K562 (cell line): ENCODE results near the gene NEU1. TPM values are rescaled to one million over a fixed set of nuclear protein-coding genes. Genes with fewer than 3 reads are reported as not detected.
A peak's percentile ranks its signal among the peaks of the same experiment; 100 is the strongest.

Experiments used
- ARHGAP35 ChIP-seq: fragments of 450-650 bp; IDR thresholded peaks from 2 replicates; pipeline ENCODE4 v1.6.1; 2018; ENCODE audit not compliant: partially characterized antibody
- CGGBP1 ChIP-seq: fragments of 250-450 bp; sonication (Bioruptor Pico); IDR thresholded peaks from 2 replicates; pipeline ENCODE4 v1.9.0; 2021; ENCODE audit warnings: mild to moderate bottlenecking
- DMBX1 ChIP-seq: fragments of 250-450 bp; sonication (Bioruptor Pico); IDR thresholded peaks from 2 replicates; pipeline ENCODE4 v1.8.0; 2022; ENCODE audit warnings: inconsistent platforms, mild to moderate bottlenecking, moderate library complexity, borderline replicate concordance
- FOS ChIP-seq: IDR thresholded peaks from 3 replicates; pipeline ENCODE4 v1.6.1; 2011; ENCODE audit not compliant: insufficient read length; ENCODE audit errors: extremely low read depth
- GATAD2A ChIP-seq: fragments of 450-650 bp; IDR thresholded peaks from 2 replicates; pipeline ENCODE4 v1.6.1; 2017
- GMEB1 ChIP-seq: fragments of 250-450 bp; sonication (Bioruptor Pico); IDR thresholded peaks from 2 replicates; pipeline ENCODE4 v1.4.0; 2020; ENCODE audit warnings: mild to moderate bottlenecking
- JUND ChIP-seq, 2 experiments: IDR thresholded peaks; 2 replicates in 1 of 2; 3 replicates in 1 of 2; pipeline ENCODE4 v1.6.1; 2011; ENCODE audit warnings: borderline replicate concordance in 2 of 2, low read depth in 2 of 2, low read length in 2 of 2, improper control_type of control experiment in 1 of 2, missing biosample characterization in 1 of 2, missing genetic modification characterization in 1 of 2, missing genetic modification reagents in 1 of 2
- KAT7 ChIP-seq: sonication (generic); formaldehyde crosslinking; IDR thresholded peaks from 2 replicates; pipeline ENCODE4 v1.8.0; 2022; ENCODE audit warnings: missing genetic modification reagents, mild to moderate bottlenecking, borderline replicate concordance
- MAFG ChIP-seq: fragments of 450-650 bp; conservative IDR thresholded peaks from 2 replicates; pipeline ENCODE4 v1.6.1; 2016; ENCODE audit warnings: missing genetic modification characterization, missing compliant biosample characterization
- MEF2D ChIP-seq: conservative IDR thresholded peaks from 2 replicates; pipeline ENCODE4 v1.6.1; 2016; ENCODE audit warnings: low read depth, missing genetic modification characterization, missing compliant biosample characterization
- MTA3 ChIP-seq: fragments of 450-650 bp; formaldehyde crosslinking; IDR thresholded peaks from 2 replicates; pipeline ENCODE4 v1.6.1; 2017; ENCODE audit warnings: mild to moderate bottlenecking, borderline replicate concordance
- NCOA2 ChIP-seq, 2 experiments: fragments of 450-650 bp; IDR thresholded peaks; 2 replicates each; pipeline ENCODE4 v1.6.1; 2018; ENCODE audit warnings: mild to moderate bottlenecking in 2 of 2, moderate library complexity in 1 of 2; ENCODE audit not compliant: partially characterized antibody in 2 of 2
- NFIX ChIP-seq: fragments of 250-450 bp; sonication (Bioruptor Pico); IDR thresholded peaks from 2 replicates; pipeline ENCODE4 v1.4.0; 2020; ENCODE audit warnings: low read depth, mild to moderate bottlenecking, moderate library complexity
- NR4A1 ChIP-seq, 2 experiments: fragments of 250-450 bp in 1 of 2; fragments of 450-650 bp in 1 of 2; sonication (Bioruptor Pico) in 1 of 2; IDR thresholded peaks; 2 replicates each; pipeline versions ENCODE4 v1.4.0 to v1.6.1; 2016 to 2020; ENCODE audit warnings: mild to moderate bottlenecking in 2 of 2, missing compliant biosample characterization in 1 of 2, missing genetic modification characterization in 1 of 2, moderate library complexity in 1 of 2
- PATZ1 ChIP-seq: fragments of 250-450 bp; sonication (Bioruptor Pico); IDR thresholded peaks from 2 replicates; pipeline ENCODE4 v1.5.0; 2020; ENCODE audit warnings: mild to moderate bottlenecking, borderline replicate concordance
- POLR2A ChIP-seq: fragments of 450-650 bp; conservative IDR thresholded peaks from 2 replicates; pipeline ENCODE4 v1.6.1; 2016
- POLR2G ChIP-seq: fragments of 200-400 bp; formaldehyde crosslinking; IDR thresholded peaks from 2 replicates; pipeline ENCODE4 v1.6.1; 2017; ENCODE audit warnings: low read depth, mild to moderate bottlenecking, antibody characterized with exemption, low read length, moderate library complexity
- PPARD ChIP-seq: fragments of 250-450 bp; sonication (Bioruptor Pico); IDR thresholded peaks from 2 replicates; pipeline ENCODE4 v1.8.0; 2022; ENCODE audit warnings: inconsistent platforms, mild to moderate bottlenecking, moderate library complexity
- RBM14 ChIP-seq: fragments of 200-400 bp; formaldehyde crosslinking; IDR thresholded peaks from 2 replicates; pipeline ENCODE4 v1.6.1; 2018; ENCODE audit warnings: low read depth, mild to moderate bottlenecking, low read length, moderate library complexity, borderline replicate concordance; ENCODE audit not compliant: insufficient read depth
- ZNF133 ChIP-seq: fragments of 250-450 bp; sonication (Bioruptor Pico); IDR thresholded peaks from 2 replicates; pipeline ENCODE4 v1.4.0; 2020; ENCODE audit warnings: mild to moderate bottlenecking
- ZNF24 ChIP-seq: fragments of 450-650 bp; IDR thresholded peaks from 2 replicates; pipeline ENCODE4 v1.6.1; 2016
- ZNF445 ChIP-seq: fragments of 250-450 bp; sonication (Bioruptor Pico); IDR thresholded peaks from 2 replicates; pipeline ENCODE4 v1.4.0; 2020; ENCODE audit warnings: low read depth, mild to moderate bottlenecking, moderate library complexity
- ZNF696 ChIP-seq: fragments of 250-450 bp; sonication (Bioruptor Pico); conservative IDR thresholded peaks from 2 replicates; pipeline ENCODE4 v1.4.0; 2020; ENCODE audit warnings: mild to moderate bottlenecking, moderate library complexity
- ZNF699 ChIP-seq: fragments of 250-450 bp; sonication (Bioruptor Pico); IDR thresholded peaks from 2 replicates; pipeline ENCODE4 v1.8.0; 2021; ENCODE audit warnings: mild to moderate bottlenecking, moderate library complexity; ENCODE audit not compliant: insufficient replicate concordance
- ZNF717 ChIP-seq: fragments of 250-450 bp; sonication (Bioruptor Pico); IDR thresholded peaks from 2 replicates; pipeline ENCODE4 v1.5.0; 2021
- polyA plus RNA-seq, 8 experiments: library from polyadenylated mRNA; depleted of rRNA in 4 of 8; stranded (reverse) in 5 of 8; unstranded in 3 of 8; fragments of >200 nt; fragmentation: Nextera tagmentation in 2 of 8; fragmentation: Illumina TruSeq in 1 of 8; extraction: Ambion mirVana in 2 of 8; extraction: Trizol in 1 of 8; gene quantifications; 2 replicates each; pipeline versions ENCODE4 v1.2.1 to v1.2.3, GENCODE V29; 2011 to 2014; ENCODE audit warnings: inconsistent platforms in 1 of 8, missing spikeins in 1 of 8
- total RNA-seq, 7 experiments: library from RNA; depleted of rRNA in 6 of 7; stranded (reverse); fragments of >200 nt in 6 of 7; fragmentation: Illumina TruSeq in 2 of 7; extraction: Trizol in 2 of 7; gene quantifications; 2 replicates each; pipeline versions ENCODE4 v1.2.1 to v1.2.3, GENCODE V29; 2011 to 2021; ENCODE audit warnings: low replicate concordance in 1 of 7

Gene NEU1
- total and polyA plus RNA-seq, 9 of the 15 experiments (the other 6 are each of a cell fraction or from before 2014, with no cell fraction given), result 14.8 to 67.8 (median 51.0) TPM

GRCh38 chr6:31831350-31832215 lies 31.0 kb downstream of the NEU1 start (continued):
- TF ChIP-seq RBM14, result no peak
- TF ChIP-seq ZNF696 (CRISPR knock-in tag), result no peak
- no peak for TF ChIP-seq POLR2G
- no peak for TF ChIP-seq ZNF24
- TF ChIP-seq GMEB1, result no peak
- peak; percentile 48; the same call in 1 of the 2 replicates for TF ChIP-seq MAFG (tag)
- TF ChIP-seq NFIX (CRISPR knock-in tag), result no peak
- TF ChIP-seq KAT7 (CRISPR knock-in tag), result no peak
- no peak for TF ChIP-seq ARHGAP35
- TF ChIP-seq ZNF133 (CRISPR knock-in tag), result no peak
- TF ChIP-seq DMBX1 (CRISPR knock-in tag), result peak; percentile 29; the same call in 1 of the 2 replicates
- TF ChIP-seq MEF2D (tag), result no peak
- TF ChIP-seq ZNF717, result no peak
- TF ChIP-seq NCOA2 (IDR thresholded peaks at IDR 0.05; ENCODE audit: partially characterized antibody in 2 of 2), result no peak
- TF ChIP-seq JUND (IDR thresholded peaks at IDR 0.05; ENCODE audit: borderline replicate concordance, low read depth, low read length), result no peak
- peak; percentile 30; the same call in 1 of the 3 replicates for TF ChIP-seq JUND (tag; IDR thresholded peaks at IDR 0.05; ENCODE audit: borderline replicate concordance, low read depth, low read length)
- no peak for TF ChIP-seq ZNF699
- no peak for TF ChIP-seq POLR2A
- 0 out of 2 replicates have a peak, but pooled peaks have one; percentile 7 for TF ChIP-seq PPARD (CRISPR knock-in tag)
- no peak for TF ChIP-seq PATZ1 (CRISPR knock-in tag)
- TF ChIP-seq MTA3, result peak; percentile 28
- TF ChIP-seq ZNF445 (CRISPR knock-in tag), result no peak
- 0 out of 2 replicates have a peak, but pooled peaks have one; percentile 38 for TF ChIP-seq NR4A1 (CRISPR knock-in tag; IDR thresholded peaks at IDR 0.05)
- no peak for TF ChIP-seq NR4A1 (tag; IDR thresholded peaks at IDR 0.05)
- TF ChIP-seq CGGBP1, result peak; percentile 65; the same call in 1 of the 2 replicates
- TF ChIP-seq GATAD2A, result no peak
- no peak for TF ChIP-seq FOS
